Activated CD8-positive, alpha-beta memory T cell treated with anti-CD3 and anti-CD28 coated beads for 4 hours (primary cell): ENCODE results near the gene USF1.

Experiments used
- DNase-seq, 2 donors: peaks; one replicate each; pipeline ENCODE4 v3.0.0-alpha.2; 2020; ENCODE audit warnings: low read depth in 2 of 2

USF1 gene

DNA sequence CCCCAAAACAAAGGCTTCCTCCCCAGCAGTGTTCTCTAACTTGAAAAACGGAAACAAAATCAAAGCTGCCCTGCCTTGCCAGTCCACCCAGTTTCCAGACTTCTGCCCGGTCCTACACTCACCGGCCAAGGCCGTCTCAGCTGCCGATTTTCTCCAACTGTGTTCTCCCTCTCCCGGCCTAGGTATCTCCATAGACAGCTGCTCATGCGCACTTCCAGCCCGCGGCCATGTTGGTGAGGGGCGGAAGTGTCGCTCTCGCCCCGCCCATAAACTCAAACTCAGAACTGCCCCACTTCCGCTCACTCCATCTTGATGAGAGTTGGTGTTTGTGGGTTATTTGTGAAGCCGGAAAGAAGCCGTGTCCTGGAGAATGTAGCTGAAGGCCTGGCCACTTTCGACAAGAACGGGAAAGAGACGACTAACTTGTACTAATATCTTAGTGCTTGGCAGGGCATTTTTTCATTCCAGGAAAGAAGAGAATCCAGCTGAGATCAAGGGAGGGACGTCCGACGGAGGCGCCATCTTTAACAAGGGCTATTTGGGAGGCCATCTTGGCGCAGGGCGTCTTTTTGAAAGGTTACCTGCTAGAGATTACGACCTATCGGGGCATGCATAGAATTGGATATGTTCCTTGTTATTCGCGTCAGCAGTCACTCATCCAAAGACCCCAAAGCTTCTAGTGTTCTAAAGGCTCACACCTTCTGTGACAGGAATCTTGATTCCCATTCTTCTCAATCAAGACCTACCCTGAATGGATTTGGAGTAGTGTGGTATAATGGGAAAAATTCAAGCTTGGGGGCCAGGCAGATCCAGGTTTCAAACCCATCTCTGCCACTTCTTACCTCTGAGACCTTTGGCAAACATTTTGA, at the start of gene USF1:
Gene USF1 (minus strand): TSS at position 242 of the 869 bp plus-strand sequence. CDS start 2,702 bp downstream, outside the sequence.
- DNase-seq, result peak; percentile 85 to 88

GRCh38 chr1:161095230-161095629, 49.5 kb upstream of the USF1 start:
- no peak for DNase-seq

DNA sequence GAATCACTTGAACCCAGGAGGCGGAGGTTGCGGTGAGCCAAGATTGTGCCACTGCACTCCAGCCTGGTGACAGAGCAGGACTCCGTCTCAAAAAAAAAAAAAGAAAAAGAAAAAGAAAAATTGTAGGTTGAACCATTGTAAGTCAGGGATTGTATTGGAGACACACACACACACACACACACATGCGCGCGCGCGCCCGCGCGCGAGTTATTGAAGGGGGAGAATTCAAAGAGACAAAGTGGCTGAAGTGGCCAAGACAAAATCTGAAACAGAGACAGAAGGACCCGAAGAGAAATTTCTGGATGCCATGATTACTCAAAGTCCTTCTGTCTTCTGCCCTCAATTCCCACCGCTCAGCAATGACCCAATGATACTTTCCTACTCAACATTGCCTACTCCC, 48.7 kb upstream of the USF1 start:
- DNase-seq, result no peak

GRCh38 chr1:161092621-161093028, 46.8 kb upstream of the USF1 start:
- peak; percentile 24 to 55 for DNase-seq

DNA sequence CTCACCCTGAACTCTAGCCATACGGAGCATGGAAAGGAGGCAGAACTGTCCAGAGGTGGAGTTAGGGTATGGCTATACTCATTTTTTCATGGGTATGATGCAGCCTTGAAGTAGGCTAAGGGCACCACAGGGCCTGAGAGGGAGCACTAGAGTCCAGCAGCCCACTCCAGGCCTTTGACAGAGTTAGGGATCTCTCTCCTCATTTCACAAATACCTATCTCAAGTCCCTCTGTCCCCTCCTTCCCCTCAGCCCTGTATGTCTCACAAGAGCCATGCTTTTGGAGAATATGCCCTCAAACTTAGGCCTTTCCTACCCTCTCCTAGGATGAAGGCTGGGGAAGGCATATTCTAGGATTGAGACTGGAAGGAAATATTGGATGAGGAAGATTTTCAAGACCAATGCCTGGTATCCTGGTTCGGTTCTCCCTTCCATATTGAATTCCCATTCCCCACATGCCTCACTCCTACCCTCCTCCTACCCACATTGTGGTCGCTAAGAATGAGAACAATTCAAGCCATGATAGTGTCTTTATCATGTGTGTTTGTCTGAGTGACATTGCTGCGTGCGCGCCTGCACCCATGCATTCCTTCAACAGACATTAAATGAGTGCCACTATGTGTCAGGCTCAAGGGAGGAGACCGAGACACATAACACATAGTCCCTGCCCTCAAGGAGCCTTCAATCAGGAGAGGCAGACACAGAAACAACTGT, 46.2 kb upstream of the USF1 start:
- DNase-seq, result no peak

DNA sequence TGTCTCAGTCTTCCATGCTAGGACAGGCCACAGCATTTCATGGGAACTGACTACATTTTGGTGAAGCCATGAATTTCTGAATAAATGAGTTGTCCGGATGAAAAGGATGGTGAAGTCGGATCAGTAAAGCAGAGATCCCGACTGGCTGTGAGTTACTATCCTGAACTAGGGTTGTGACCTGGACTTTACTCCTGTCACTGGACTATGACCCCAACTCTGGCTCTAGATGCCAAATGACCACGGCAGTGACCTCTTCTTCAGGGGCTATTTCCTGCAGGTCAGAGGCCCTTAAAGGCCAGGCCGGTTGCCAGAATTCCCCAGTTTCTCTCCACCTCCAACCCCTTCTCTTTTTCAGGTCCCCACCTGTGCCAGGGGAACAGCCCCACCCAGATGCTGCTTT, 45.3 kb upstream of the USF1 start:
- no peak for DNase-seq

DNA sequence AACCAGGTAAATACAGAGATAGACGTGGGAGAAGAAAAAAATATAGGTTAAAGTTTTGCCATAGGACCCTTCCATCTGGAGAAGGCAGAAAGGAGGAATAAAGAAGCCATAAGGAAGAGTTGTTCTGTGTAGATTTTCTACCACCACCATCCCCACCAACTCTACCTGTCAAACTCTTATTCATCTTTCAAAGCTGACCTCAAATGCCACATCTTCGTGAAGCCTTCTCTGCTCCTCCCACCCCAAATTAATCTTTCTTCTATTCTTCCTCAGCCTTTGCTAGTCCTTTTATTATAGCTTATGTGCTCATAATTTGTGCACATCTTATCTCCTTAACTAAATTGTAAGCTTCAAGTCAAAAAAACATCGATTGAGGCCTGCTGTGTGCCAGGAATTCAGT, 44.8 kb upstream of the USF1 start:
- DNase-seq, result no peak

GRCh38 chr1:161089938-161090337, 44.2 kb upstream of the USF1 start:
- no peak for DNase-seq

- DNase-seq, result no peak
Observed at GRCh38 chr1:161089251-161089924, 43.6 kb upstream of the USF1 start, which contains the start of gene NECTIN4. Gene NECTIN4 (minus strand): TSS chr1:161089558. CDS start chr1:161089296, 262 bp downstream.

DNA sequence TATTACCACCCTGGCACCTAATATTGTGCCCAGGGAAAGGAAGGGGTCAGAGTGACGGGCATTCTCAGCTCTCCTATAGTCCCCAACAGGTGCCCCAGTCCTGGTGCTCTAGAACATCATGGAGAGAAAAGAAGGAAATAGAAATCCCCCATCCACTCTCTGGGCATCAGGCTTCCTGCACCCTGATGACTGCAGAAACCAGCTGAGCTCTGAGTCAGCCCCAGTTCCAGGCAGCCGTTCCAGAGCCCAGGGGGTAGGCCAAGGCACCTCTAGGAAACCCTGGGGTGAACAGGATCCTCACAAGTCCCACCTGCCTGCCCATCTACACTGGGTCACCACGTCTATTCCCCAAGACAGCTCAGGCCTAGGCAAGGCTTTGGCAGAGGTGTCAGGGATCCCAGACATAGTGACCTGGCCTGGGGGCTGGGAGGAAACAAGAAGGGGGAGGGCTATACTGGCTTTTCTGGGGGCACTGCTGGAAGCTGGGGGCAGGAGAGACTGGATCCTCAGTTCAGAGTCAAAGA, 42.9 kb upstream of the USF1 start:
- no peak for DNase-seq

DNA sequence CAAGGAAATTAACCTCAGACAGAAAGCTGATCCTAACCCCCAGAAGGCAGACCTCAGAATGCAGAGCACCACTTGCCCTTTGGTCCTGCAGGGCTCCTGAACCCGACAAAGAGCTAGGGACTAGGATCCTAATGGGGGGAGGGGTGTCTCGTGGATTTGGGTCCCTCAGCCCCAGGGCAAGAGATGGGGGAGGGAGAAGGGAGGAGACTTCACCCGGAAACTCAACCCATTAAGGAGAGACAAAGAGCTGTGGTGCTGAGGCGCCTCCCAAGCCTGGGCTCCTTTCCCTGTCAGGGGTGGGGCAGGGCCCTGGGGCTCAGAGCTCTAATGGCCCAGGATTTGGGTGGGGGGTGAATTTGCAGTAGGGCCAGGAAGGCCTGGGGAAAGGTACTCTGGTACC, 40.7 kb upstream of the USF1 start:
- no peak for DNase-seq

DNA sequence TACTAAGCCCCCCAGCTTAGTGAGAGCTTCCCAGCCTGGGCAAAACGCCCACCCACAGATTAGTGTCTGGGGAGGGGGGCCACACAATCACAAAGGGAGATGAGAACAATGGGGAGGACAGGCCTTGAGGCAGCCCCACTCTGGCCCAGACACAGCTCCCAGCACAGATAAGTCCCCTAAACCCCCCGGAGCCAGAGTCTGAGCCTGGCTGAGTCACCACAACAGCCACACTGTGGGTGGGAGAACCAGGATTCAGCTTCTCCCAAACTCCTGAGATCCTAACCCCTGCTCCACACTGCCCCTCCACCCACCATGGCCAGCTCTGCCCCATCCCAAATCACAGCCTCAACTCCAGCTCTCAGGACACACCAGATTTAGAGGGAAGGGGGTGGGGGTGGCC, 39.4 kb upstream of the USF1 start:
- DNase-seq, result no peak

DNA sequence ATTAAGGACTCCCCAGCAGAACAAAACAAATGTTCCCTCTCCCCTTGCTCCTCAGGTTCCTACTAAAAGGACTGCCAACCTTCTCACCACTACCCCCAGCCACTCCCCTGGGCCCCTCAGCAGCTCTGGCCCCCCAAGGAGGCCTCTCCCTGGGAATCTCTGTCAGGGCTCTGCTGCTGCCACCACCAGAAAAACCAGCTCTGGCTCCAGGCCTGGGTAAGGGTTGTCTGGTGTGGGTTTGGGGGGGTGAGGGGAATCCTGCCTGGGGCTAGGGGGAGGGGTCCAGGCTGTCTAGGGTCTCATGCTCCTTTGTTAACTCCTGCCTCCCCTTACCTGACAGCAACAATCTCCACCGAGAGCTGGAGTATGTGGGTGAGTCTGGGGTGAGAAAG, 38.8 kb upstream of the USF1 start:
- DNase-seq, result no peak

DNA sequence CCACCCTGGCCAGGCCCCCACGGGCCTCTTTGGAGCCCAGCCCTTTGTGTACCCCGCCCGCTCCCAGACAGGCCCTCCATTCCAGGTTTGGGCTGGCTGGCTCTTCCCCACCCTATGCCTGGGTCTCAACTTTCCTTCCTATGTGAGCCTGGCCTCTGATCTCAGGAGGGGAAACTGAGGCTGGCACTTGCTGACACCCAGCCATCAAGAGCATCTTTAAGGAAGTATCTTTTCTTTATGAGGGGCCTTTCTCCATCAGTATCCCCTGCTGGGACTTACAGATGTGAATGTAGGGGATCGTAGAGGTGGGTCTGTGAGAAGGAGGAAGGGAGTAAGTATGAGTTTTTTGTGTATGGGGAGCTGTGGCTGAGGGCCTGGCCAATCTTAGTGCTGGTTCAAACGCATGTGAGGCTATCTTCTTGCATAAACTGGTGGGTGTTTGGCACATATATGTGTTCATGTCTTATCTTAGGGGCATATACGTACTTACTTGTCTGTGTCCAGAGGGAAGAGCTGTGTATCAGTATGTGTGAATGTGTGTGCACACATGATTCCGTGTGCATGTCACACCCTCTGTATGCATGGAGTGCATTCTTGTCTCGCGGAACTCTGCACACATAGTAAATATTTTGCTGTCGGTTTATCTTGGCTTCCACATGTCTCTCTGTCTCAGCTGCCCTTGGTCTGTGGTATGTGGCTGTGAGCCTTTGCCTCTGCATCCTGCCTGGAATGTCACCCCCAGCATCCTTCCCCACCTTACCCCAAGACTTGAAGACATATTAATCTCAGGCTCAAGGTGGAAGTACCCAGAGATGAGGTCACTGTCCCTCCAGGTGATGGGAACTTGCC, 38.2 kb upstream of the USF1 start:
- DNase-seq, result no peak

GRCh38 chr1:161082996-161083747, 37.4 kb upstream of the USF1 start:
- no peak for DNase-seq

DNA sequence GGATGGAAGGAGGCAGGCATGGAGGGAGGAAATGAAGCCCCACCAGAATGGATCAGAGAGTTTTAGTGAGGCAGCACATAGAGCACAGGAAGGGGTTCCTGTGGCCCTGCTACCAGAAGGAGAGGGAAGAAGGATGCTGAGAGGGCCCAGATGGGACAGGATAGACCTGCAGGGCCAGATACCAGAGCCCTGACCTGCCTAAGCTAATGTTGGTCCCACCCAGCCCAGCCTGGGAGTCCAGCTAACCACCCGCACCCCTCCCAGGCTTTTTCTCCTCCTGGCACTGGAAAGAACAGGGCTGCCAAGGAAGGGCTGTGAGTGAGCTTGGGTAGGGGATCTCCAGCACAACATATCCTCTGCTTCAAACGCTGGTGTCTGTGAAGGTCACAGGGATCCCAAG, 36.7 kb upstream of the USF1 start:
- DNase-seq, result no peak

GRCh38 chr1:161081519-161081918, 35.7 kb upstream of the USF1 start:
- no peak for DNase-seq

DNA sequence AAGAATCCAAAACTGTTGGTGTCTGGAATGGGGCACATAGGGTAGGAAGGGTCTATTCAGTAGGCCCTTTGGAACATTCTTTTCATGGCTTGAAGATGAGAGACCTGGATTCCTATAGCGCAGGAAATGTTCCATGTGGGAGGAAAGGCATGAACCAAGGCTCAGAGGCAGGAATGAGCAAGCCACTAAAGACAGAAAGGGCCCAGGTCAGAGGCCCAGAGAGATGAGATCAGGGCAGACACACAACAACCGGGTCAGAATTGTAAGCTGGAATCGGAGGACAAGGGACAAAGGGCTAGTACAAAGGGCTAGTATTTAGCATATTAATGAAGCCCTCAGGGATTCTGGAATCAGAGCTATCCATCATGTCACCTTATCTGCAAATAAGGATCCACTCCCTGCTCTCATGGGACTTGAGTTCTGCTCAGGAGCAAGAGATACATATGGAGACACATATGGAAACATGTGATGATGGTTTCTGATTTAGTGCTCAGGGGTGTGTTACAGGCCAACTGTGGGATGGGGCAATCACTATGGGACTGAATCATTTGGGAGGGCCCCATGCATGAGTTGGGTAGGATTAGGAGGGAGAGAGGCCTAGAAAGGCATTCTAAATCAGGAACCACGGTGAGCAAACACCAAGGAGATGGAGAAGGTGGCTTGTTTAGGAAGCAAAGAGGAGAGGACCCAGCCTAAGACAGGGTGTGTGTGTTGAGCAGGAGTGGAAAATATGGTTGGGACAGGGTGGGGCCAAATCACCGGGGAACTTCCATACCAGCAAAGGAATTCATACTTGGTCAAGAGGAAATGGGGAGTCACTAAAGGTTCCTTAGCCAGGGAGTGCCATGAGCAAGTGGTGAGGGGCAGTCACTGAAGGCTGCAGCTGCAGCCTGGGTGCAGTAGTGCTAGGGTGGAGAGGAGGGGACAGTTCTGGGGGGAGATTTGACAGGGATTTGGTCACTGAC, 34.9 kb upstream of the USF1 start:
- no peak for DNase-seq

- DNase-seq, result no peak
Observed at GRCh38 chr1:161079436-161080110, 33.8 kb upstream of the USF1 start.
